Measurements from ENCODE around the gene PDCD6IP. TPM values are rescaled to one million over a fixed set of nuclear protein-coding genes. Genes with fewer than 3 reads are reported as not detected.

Gene PDCD6IP
- total and polyA plus RNA-seq, 2 donors (not counting 1 experiment from before 2014, with no cell fraction given) = 99.4 to 146 TPM

- DNase-seq (ENCODE audit: low read depth in 2 of 2) = no peak
- H3K4me1 ChIP-seq (ENCODE audit: control insufficient read depth, extremely low read depth, insufficient read depth, low read length) = no peaks in the 10 kb centered on the region
- no peaks in the 10 kb centered on the region for H3K79me2 ChIP-seq (ENCODE audit: control insufficient read depth, insufficient read depth, low read length)
- no peak overlapping the region for H3K9ac ChIP-seq (ENCODE audit: insufficient read depth, low read length)
- no peaks in the 10 kb centered on the region for H3K9me3 ChIP-seq (ENCODE audit: control insufficient read depth, insufficient read depth, low read depth, low read length)
- H4K20me1 ChIP-seq (ENCODE audit: control insufficient read depth, extremely low read depth, insufficient read depth, low read length) = no peaks in the 10 kb centered on the region
- H3K4me2 ChIP-seq (ENCODE audit: extremely low read depth, insufficient read depth, low read length) = no peak overlapping the region
- H3K36me3 ChIP-seq (ENCODE audit: control insufficient read depth, insufficient read depth, low read length) = no peaks in the 10 kb centered on the region
- no peak overlapping the region for H2AFZ ChIP-seq (ENCODE audit: low read length)
- H3K27ac ChIP-seq (ENCODE audit: insufficient read depth, low read length) = no peak overlapping the region
- no peak for TF ChIP-seq CTCF (conservative IDR thresholded peaks at IDR 0.05 in 1 of 2, IDR thresholded peaks at IDR 0.05 in 1 of 2; ENCODE audit: low read depth in 1 of 2, low read length in 2 of 2)
- TF ChIP-seq EZH2 (IDR thresholded peaks at IDR 0.05; ENCODE audit: low read length, missing control alignments) = no peak
- no peak overlapping the region for H3K4me3 ChIP-seq (replicated peaks in 1 of 4; ENCODE audit: control extremely low read depth in 1 of 4, insufficient read depth in 1 of 4, low read depth in 3 of 4, low read length in 4 of 4)
- H3K27me3 ChIP-seq (ENCODE audit: control insufficient read depth, insufficient read depth, low read length) = no peaks in the 10 kb centered on the region
These were observed 111.6 kb downstream of the PDCD6IP start for GRCh38 chr3:33910031-33910430.

- Histone ChIP-seq H3K4me2 (ENCODE audit: extremely low read depth, insufficient read depth, low read length) (no peak overlapping the region), H3K27me3 (ENCODE audit: control insufficient read depth, insufficient read depth, low read length) (no peaks in the 10 kb centered on the region), H3K27ac (ENCODE audit: insufficient read depth, low read length) (no peak overlapping the region), H4K20me1 (ENCODE audit: control insufficient read depth, extremely low read depth, insufficient read depth, low read length) (no peaks in the 10 kb centered on the region), H3K9ac (ENCODE audit: insufficient read depth, low read length) (no peak overlapping the region), H3K4me1 (ENCODE audit: control insufficient read depth, extremely low read depth, insufficient read depth, low read length) (no peaks in the 10 kb centered on the region), H2AFZ (ENCODE audit: low read length) (no peak overlapping the region), H3K79me2 (ENCODE audit: control insufficient read depth, insufficient read depth, low read length) (no peaks in the 10 kb centered on the region), H3K36me3 (ENCODE audit: control insufficient read depth, insufficient read depth, low read length) (no peaks in the 10 kb centered on the region), H3K9me3 (ENCODE audit: control insufficient read depth, insufficient read depth, low read depth, low read length) (no peaks in the 10 kb centered on the region), H3K4me3 (replicated peaks in 1 of 4; ENCODE audit: control extremely low read depth in 1 of 4, insufficient read depth in 1 of 4, low read depth in 3 of 4, low read length in 4 of 4) (no peak overlapping the region)
- peak; percentile 12 to 71 for DNase-seq (ENCODE audit: low read depth in 2 of 2)
- TF ChIP-seq EZH2 (IDR thresholded peaks at IDR 0.05; ENCODE audit: low read length, missing control alignments) (no peak), CTCF (conservative IDR thresholded peaks at IDR 0.05 in 1 of 2, IDR thresholded peaks at IDR 0.05 in 1 of 2; ENCODE audit: low read depth in 1 of 2, low read length in 2 of 2) (no peak)
These were observed 113.3 kb downstream of the PDCD6IP start for GRCh38 chr3:33911525-33912322.

GRCh38 chr3:33914212-33914611 lies 115.8 kb downstream of the PDCD6IP start:
- DNase-seq (ENCODE audit: low read depth in 2 of 2) = no peak
- no peaks in the 10 kb centered on the region for H3K9me3 ChIP-seq (ENCODE audit: control insufficient read depth, insufficient read depth, low read depth, low read length)
- no peak overlapping the region for H3K4me3 ChIP-seq (replicated peaks in 1 of 4; ENCODE audit: control extremely low read depth in 1 of 4, insufficient read depth in 1 of 4, low read depth in 3 of 4, low read length in 4 of 4)
- H3K36me3 ChIP-seq (ENCODE audit: control insufficient read depth, insufficient read depth, low read length) = no peaks in the 10 kb centered on the region
- TF ChIP-seq EZH2 (IDR thresholded peaks at IDR 0.05; ENCODE audit: low read length, missing control alignments) (no peak), CTCF (conservative IDR thresholded peaks at IDR 0.05 in 1 of 2, IDR thresholded peaks at IDR 0.05 in 1 of 2; ENCODE audit: low read depth in 1 of 2, low read length in 2 of 2) (no peak)
- no peak overlapping the region for H3K4me2 ChIP-seq (ENCODE audit: extremely low read depth, insufficient read depth, low read length)
- H3K27me3 ChIP-seq (ENCODE audit: control insufficient read depth, insufficient read depth, low read length) = no peaks in the 10 kb centered on the region
- H4K20me1 ChIP-seq (ENCODE audit: control insufficient read depth, extremely low read depth, insufficient read depth, low read length) = no peaks in the 10 kb centered on the region
- no peak overlapping the region for H2AFZ ChIP-seq (ENCODE audit: low read length)
- no peak overlapping the region for H3K9ac ChIP-seq (ENCODE audit: insufficient read depth, low read length)
- H3K27ac ChIP-seq (ENCODE audit: insufficient read depth, low read length) = no peak overlapping the region
- H3K4me1 ChIP-seq (ENCODE audit: control insufficient read depth, extremely low read depth, insufficient read depth, low read length) = no peaks in the 10 kb centered on the region
- no peaks in the 10 kb centered on the region for H3K79me2 ChIP-seq (ENCODE audit: control insufficient read depth, insufficient read depth, low read length)
